ENCODE data around the gene CD6.

GRCh38 chr11:60928563-60929001 lies 42.9 kb upstream of the CD6 start:
- TF ChIP-seq CTCF (IDR thresholded peaks at IDR 0.05) (no peak), POLR2AphosphoS5 (IDR thresholded peaks at IDR 0.05) (no peak), POLR2A (IDR thresholded peaks at IDR 0.05) (no peak)

Measured in breast epithelium (tissue), 3 donors.